Bronchial epithelial cell (primary cell): ENCODE measurements around the gene FAM13A. TPM values are rescaled to one million over a fixed set of nuclear protein-coding genes. Genes with fewer than 3 reads are reported as not detected.
"Not testable (repeated sequence)": the region's sequence is repeated elsewhere in the genome, so short reads cannot be mapped to it uniquely, and the experiment has no call there.

Experiments
- DNase-seq: peaks from one replicate; pipeline ENCODE4 v3.0.0-alpha.2; 2010; ENCODE audit warnings: low read depth
- FAIRE-seq: peaks from 2 replicates; lab custom pipeline; 2011; peaks lifted over from hg19 to GRCh38; lab: Jason Lieb, UNC
- H3K27me3 ChIP-seq: 2 replicates; pipeline ENCODE4 v1.5.1; 2011; ENCODE audit warnings: low read length; ENCODE audit not compliant: control insufficient read depth, insufficient read depth
- H3K36me3 ChIP-seq: 2 replicates; pipeline ENCODE4 v1.5.1; 2011; ENCODE audit warnings: low read length; ENCODE audit not compliant: control insufficient read depth, insufficient read depth
- H3K4me3 ChIP-seq: 2 replicates; pipeline ENCODE4 v1.5.1; 2011; ENCODE audit warnings: mild to moderate bottlenecking, low read depth, low read length, control low read depth
- CTCF ChIP-seq: IDR thresholded peaks from 2 replicates; pipeline ENCODE4 v1.5.1; 2011; ENCODE audit warnings: mild to moderate bottlenecking, moderate library complexity, low read length, control low read depth, inconsistent platforms; ENCODE audit not compliant: insufficient read depth, severe bottlenecking
- total RNA-seq: library from RNA; depleted of rRNA; stranded (reverse); fragments of >200 nt; gene quantifications from 2 replicates; pipeline ENCODE4 v1.2.1, GENCODE V29; 2014

FAM13A gene
- total RNA-seq, 1 donor from 2014 or later: 5.8 TPM

- TF ChIP-seq CTCF: no peak
- Histone ChIP-seq H3K27me3 (no peaks in the 10 kb centered on the region), H3K36me3 (no peaks in the 10 kb centered on the region), H3K4me3 (no peak overlapping the region)
- FAIRE-seq: no peak
- DNase-seq: peak; percentile 88
Measured at GRCh38 chr4:88919056-88919455, 137.9 kb downstream of the FAM13A start.

- DNase-seq, H3K36me3 ChIP-seq, FAIRE-seq, H3K4me3 ChIP-seq, H3K27me3 ChIP-seq: not testable (repeated sequence)
Measured at GRCh38 chr4:88913181-88913580, 143.8 kb downstream of the FAM13A start.

GRCh38 chr4:88911246-88912212 is 145.5 kb downstream of the FAM13A start:
- Histone ChIP-seq H3K27me3 (no peaks in the 10 kb centered on the region), H3K36me3 (no peaks in the 10 kb centered on the region), H3K4me3 (no peak overlapping the region)
- DNase-seq (no peak), FAIRE-seq (no peak)
- TF ChIP-seq CTCF: no peak

GRCh38 chr4:88910101-88910500 is 146.9 kb downstream of the FAM13A start:
- Histone ChIP-seq H3K27me3 (no peaks in the 10 kb centered on the region), H3K36me3 (no peaks in the 10 kb centered on the region), H3K4me3 (no peak overlapping the region)
- TF ChIP-seq CTCF: no peak
- no peak for FAIRE-seq
- no peak for DNase-seq

GRCh38 chr4:88908521-88908920 is 148.5 kb downstream of the FAM13A start:
- no peak for DNase-seq
- H3K4me3 ChIP-seq: no peak overlapping the region
- H3K27me3 ChIP-seq: no peaks in the 10 kb centered on the region
- no peak for FAIRE-seq
- no peaks in the 10 kb centered on the region for H3K36me3 ChIP-seq
- TF ChIP-seq CTCF: no peak

GRCh38 chr4:88908003-88908402 is 149.0 kb downstream of the FAM13A start:
- Histone ChIP-seq H3K4me3 (no peak overlapping the region), H3K27me3 (no peaks in the 10 kb centered on the region), H3K36me3 (no peaks in the 10 kb centered on the region)
- DNase-seq (peak; percentile 8), FAIRE-seq (peak; percentile 58)
- no peak for TF ChIP-seq CTCF
